ENCODE results near the gene E4F1. TPM values are rescaled to one million over a fixed set of nuclear protein-coding genes. Genes with fewer than 3 reads are reported as not detected.

E4F1 gene
- total RNA-seq, 1 donor from 2014 or later, result 13.5 TPM

DNA sequence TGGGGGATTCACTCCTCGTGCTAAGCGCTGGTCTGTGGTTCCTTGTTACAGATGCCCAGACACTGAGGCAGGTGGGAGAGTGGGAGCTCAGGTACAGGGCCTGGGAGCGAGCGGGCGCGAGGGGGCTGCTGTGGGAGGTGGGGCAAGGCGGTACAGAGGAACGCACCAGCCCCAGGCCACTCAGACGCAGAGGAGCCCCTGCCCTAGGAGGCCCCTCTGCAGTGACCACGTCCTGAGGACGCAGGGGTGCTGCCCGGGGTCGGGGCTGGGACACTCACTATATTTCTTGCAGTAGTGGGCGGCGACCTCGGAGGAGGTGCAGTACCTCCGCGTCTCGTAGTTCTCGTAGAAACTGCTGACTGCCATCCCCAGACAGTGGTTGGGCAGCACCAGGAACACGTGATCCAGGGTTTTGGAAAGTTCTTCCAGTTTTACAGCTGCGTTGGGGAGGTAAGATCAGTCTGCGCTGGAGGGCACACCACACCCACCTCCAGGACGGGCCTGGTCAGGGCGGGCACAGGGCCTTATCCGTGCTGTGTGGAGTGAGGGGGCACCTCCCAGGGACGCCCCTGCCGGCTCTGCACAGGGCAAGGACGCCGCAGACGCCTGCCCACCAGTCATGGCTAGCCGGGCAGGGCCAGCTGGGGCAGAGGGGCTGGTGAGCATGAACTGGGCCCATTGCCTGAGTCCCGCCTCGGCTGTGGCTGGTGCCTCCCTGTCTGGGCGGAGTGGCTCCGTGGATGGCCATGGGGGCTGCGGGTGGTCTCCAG lies 60.8 kb downstream of the E4F1 start:
- Histone ChIP-seq H3K4me1 (no peaks in the 10 kb centered on the region), H3K36me3 (peaks cover 60% of the 10 kb centered on the region), H3K27ac (replicated peaks) (no peak overlapping the region), H3K4me3 (no peak overlapping the region), H3K27me3 (ENCODE audit: low read depth) (no peaks in the 10 kb centered on the region), H3K9me3 (replicated peaks) (no peaks in the 10 kb centered on the region)
- intact Hi-C loops (cut with micrococcal nuclease), result no loop called here
- DNase-seq, result no peak
- TF ChIP-seq CTCF (IDR thresholded peaks at IDR 0.05; ENCODE audit: borderline replicate concordance), result no peak

- intact Hi-C loops (cut with micrococcal nuclease), result no loop called here
- DNase-seq, result no peak
- TF ChIP-seq CTCF (IDR thresholded peaks at IDR 0.05; ENCODE audit: borderline replicate concordance), result no peak
- Histone ChIP-seq H3K36me3 (peaks cover 59% of the 10 kb centered on the region), H3K9me3 (replicated peaks) (no peaks in the 10 kb centered on the region), H3K4me3 (no peak overlapping the region), H3K27ac (replicated peaks) (no peak overlapping the region), H3K4me1 (no peaks in the 10 kb centered on the region), H3K27me3 (ENCODE audit: low read depth) (no peaks in the 10 kb centered on the region)
Observed at GRCh38 chr16:2284797-2285576, 61.6 kb downstream of the E4F1 start.

Small RNAs within 50 kb of the gene (microRNA-seq; reads per million reads assigned to microRNA genes)
- gene MIR3677 (not detected), gene MIR4717 (not detected)

Other genes with a start within 250 kb of the E4F1 start
- not detected for gene NOXO1, start 242.1 kb upstream of the E4F1 start, total RNA-seq
- 23.3 TPM for gene GFER, start 239.4 kb upstream of the E4F1 start, total RNA-seq
- 0.38 TPM for gene SYNGR3, start 233.6 kb upstream of the E4F1 start, total RNA-seq
- gene ZNF598, start 213.8 kb upstream of the E4F1 start, total RNA-seq, result 14.5 TPM
- gene NPW, start 203.8 kb upstream of the E4F1 start, total RNA-seq, result not detected
- 221 TPM for gene NHERF2, start 196.7 kb upstream of the E4F1 start, total RNA-seq
- gene NTHL1, start 175.8 kb upstream of the E4F1 start, total RNA-seq, result 21.7 TPM
- 80.1 TPM for gene TSC2, start 175.6 kb upstream of the E4F1 start, total RNA-seq
- gene PKD1, start 87.7 kb upstream of the E4F1 start, total RNA-seq, result 83.9 TPM
- gene RAB26, start 75.0 kb upstream of the E4F1 start, total RNA-seq, result 1.7 TPM
- 26.0 TPM for gene TRAF7, start 67.8 kb upstream of the E4F1 start, total RNA-seq
- 4.0 TPM for gene CASKIN1, start 27.0 kb upstream of the E4F1 start, total RNA-seq
- 27.3 TPM for gene MLST8, start 18.1 kb upstream of the E4F1 start, total RNA-seq
- 10.9 TPM for gene BRICD5, start 12.7 kb upstream of the E4F1 start, total RNA-seq
- gene PGP, start 8.8 kb upstream of the E4F1 start, total RNA-seq, result 34.1 TPM
- 0.47 TPM for gene DNASE1L2, start 12.9 kb downstream of the E4F1 start, total RNA-seq
- gene ECI1, start 28.0 kb downstream of the E4F1 start, total RNA-seq, result 165 TPM
- 106 TPM for gene RNPS1, start 44.5 kb downstream of the E4F1 start, total RNA-seq
- gene ABCA3, start 117.1 kb downstream of the E4F1 start, total RNA-seq, result 6.9 TPM
- 0.96 TPM for gene CCNF, start 205.9 kb downstream of the E4F1 start, total RNA-seq
- gene TEDC2, start 236.5 kb downstream of the E4F1 start, total RNA-seq, result 1.3 TPM
- 0.14 TPM for gene NTN3, start 247.7 kb downstream of the E4F1 start, total RNA-seq

Measured in left ventricle myocardium inferior (tissue), 1 donor.